Gastroesophageal sphincter (tissue), 4 donors: ENCODE data around the gene MTCH2. TPM values are rescaled to one million over a fixed set of nuclear protein-coding genes. Genes with fewer than 3 reads are reported as not detected.
A peak's percentile ranks its signal among the peaks of the same experiment; 100 is the strongest.

ENCODE experiments used
- ATAC-seq: fragments of 150-250 bp; one replicate; pipeline ENCODE4 v1.9.1; 2016; ENCODE audit warnings: mild to moderate bottlenecking, moderate library complexity
- H3K27ac ChIP-seq, 4 donors: fragments of 200-600 bp; sonication (generic) in 3 of 4; 1 replicate in 3 of 4; 2 replicates in 1 of 4; pipeline ENCODE4 v1.5.1; 2016 to 2019
- H3K27me3 ChIP-seq: fragments of 200-600 bp; sonication (generic); one replicate; pipeline ENCODE4 v1.5.1; 2019
- H3K36me3 ChIP-seq, 2 donors: fragments of 200-600 bp; sonication (generic); one replicate each; pipeline ENCODE4 v1.5.1; 2019; ENCODE audit warnings: control low read depth in 1 of 2
- H3K4me1 ChIP-seq, 3 donors: fragments of 200-600 bp; sonication (generic); 1 replicate in 2 of 3; 2 replicates in 1 of 3; pipeline ENCODE4 v1.5.1; 2016 to 2019; ENCODE audit warnings: control low read depth in 2 of 3
- H3K4me3 ChIP-seq, 2 donors: fragments of 200-600 bp; sonication (generic); one replicate each; pipeline ENCODE4 v1.5.1; 2019; ENCODE audit warnings: mild to moderate bottlenecking in 1 of 2, moderate library complexity in 1 of 2
- H3K9me3 ChIP-seq, 3 donors: fragments of 200-600 bp; sonication (generic); one replicate each; pipeline ENCODE4 v1.5.1; 2017 to 2019; ENCODE audit warnings: control low read depth in 2 of 3
- CTCF ChIP-seq, 4 experiments: fragments of 200-600 bp in 2 of 4; fragments of 450-650 bp in 2 of 4; sonication (generic) in 1 of 4; IDR thresholded peaks; one replicate each; pipeline ENCODE4 v1.5.1; 2017 to 2019; ENCODE audit warnings: antibody characterized with exemption in 4 of 4, mild to moderate bottlenecking in 2 of 4, moderate library complexity in 2 of 4
- EP300 ChIP-seq: sonication (generic); formaldehyde crosslinking; IDR thresholded peaks from one replicate; pipeline ENCODE4 v1.6.1; 2017; ENCODE audit warnings: antibody characterized with exemption, mild to moderate bottlenecking
- POLR2A ChIP-seq, 2 donors: fragments of 450-650 bp; IDR thresholded peaks; one replicate each; pipeline ENCODE4 v1.6.1; 2017; ENCODE audit warnings: antibody characterized with exemption in 2 of 2, mild to moderate bottlenecking in 2 of 2, moderate library complexity in 1 of 2
- POLR2AphosphoS5 ChIP-seq: sonication (generic); formaldehyde crosslinking; IDR thresholded peaks from one replicate; pipeline ENCODE4 v1.6.1; 2017; ENCODE audit warnings: antibody characterized with exemption
- WGBS, 2 donors: methylation state at CpG; one replicate each; pipeline ENCODE4 v1.1.5; 2018; ENCODE audit warnings: low coverage in 1 of 2; 5-methylcytosine and 5-hydroxymethylcytosine counted together
- small RNA-seq, 4 donors: library from RNA; depleted of rRNA; stranded (forward); fragments of <200 nt; gene quantifications; one replicate each; pipeline ENCODE3, GENCODE V24; 2016
- total RNA-seq, 4 donors: library from RNA; depleted of rRNA; stranded (reverse); fragments of >200 nt; gene quantifications; one replicate each; pipeline ENCODE4 v1.1.0, GENCODE V29; 2016

MTCH2 gene
- total RNA-seq, 4 donors from 2014 or later = 34.5 to 66.2 (median 40.0) TPM

- ATAC-seq = no peak
- no peaks in the 10 kb centered on the region for H3K27me3 ChIP-seq
- H3K4me1 ChIP-seq = peaks cover 0 to 29% (median 8%) of the 10 kb centered on the region in 3 donors
- H3K36me3 ChIP-seq = peaks cover 0 to 88% of the 10 kb centered on the region in 2 donors
- no peak overlapping the region for H3K27ac ChIP-seq
- H3K9me3 ChIP-seq = no peaks in the 10 kb centered on the region
- TF ChIP-seq CTCF (IDR thresholded peaks at IDR 0.05) (no peak), EP300 (no peak), POLR2A (IDR thresholded peaks at IDR 0.05) (no peak), POLR2AphosphoS5 (no peak)
- H3K4me3 ChIP-seq = no peak overlapping the region
- 43 to 69% methylated on average over 1 of the region's 1 CpG for WGBS, 2 donors
Measured at GRCh38 chr11:47571895-47572294, 70.5 kb downstream of the MTCH2 start.

GRCh38 chr11:47571357-47571729 is 71.0 kb downstream of the MTCH2 start:
- no peak for ATAC-seq
- Histone ChIP-seq H3K27me3 (no peaks in the 10 kb centered on the region), H3K36me3 (peaks cover 0 to 83% of the 10 kb centered on the region in 2 donors), H3K27ac (no peak overlapping the region), H3K4me3 (no peak overlapping the region), H3K4me1 (peaks cover 0 to 29% (median 11%) of the 10 kb centered on the region in 3 donors), H3K9me3 (no peaks in the 10 kb centered on the region)
- WGBS, 2 donors = 75 to 80% methylated on average over 1 to 4 of the region's 4 CpGs
- TF ChIP-seq EP300 = no peak
- TF ChIP-seq POLR2A (IDR thresholded peaks at IDR 0.05) = no peak
- no peak for TF ChIP-seq CTCF (IDR thresholded peaks at IDR 0.05)
- TF ChIP-seq POLR2AphosphoS5 = no peak

- TF ChIP-seq CTCF (IDR thresholded peaks at IDR 0.05) (no peak), POLR2AphosphoS5 (no peak), EP300 (no peak), POLR2A (IDR thresholded peaks at IDR 0.05) (no peak)
- WGBS, 2 donors = 73% methylated on average over 3 of the region's 3 CpGs; no CpG with 5 or more reads in 1 of the 2 donors
- ATAC-seq = peak; percentile 31
- Histone ChIP-seq H3K27me3 (no peaks in the 10 kb centered on the region), H3K4me3 (no peak overlapping the region), H3K9me3 (no peaks in the 10 kb centered on the region), H3K4me1 (peaks cover 0 to 33% (median 14%) of the 10 kb centered on the region in 3 donors), H3K27ac (no peak overlapping the region), H3K36me3 (peaks cover 0 to 78% of the 10 kb centered on the region in 2 donors)
Measured at GRCh38 chr11:47570651-47571356, 71.6 kb downstream of the MTCH2 start.

GRCh38 chr11:47569646-47570045 is 72.7 kb downstream of the MTCH2 start:
- no peak for ATAC-seq
- H3K9me3 ChIP-seq = no peaks in the 10 kb centered on the region

More at GRCh38 chr11:47569646-47570045, 72.7 kb downstream of the MTCH2 start:
- WGBS, 2 donors = 92 to 100% methylated on average over 2 to 3 of the region's 7 CpGs
- Histone ChIP-seq H3K27me3 (no peaks in the 10 kb centered on the region), H3K4me3 (no peak overlapping the region), H3K4me1 (peaks cover 0 to 39% (median 14%) of the 10 kb centered on the region in 3 donors), H3K36me3 (peaks cover 0 to 66% of the 10 kb centered on the region in 2 donors), H3K27ac (no peak overlapping the region)
- TF ChIP-seq POLR2AphosphoS5 = no peak
- TF ChIP-seq EP300 = no peak
- no peak for TF ChIP-seq POLR2A (IDR thresholded peaks at IDR 0.05)
- TF ChIP-seq CTCF (IDR thresholded peaks at IDR 0.05) = no peak

Small RNA genes lying within 50 kb of the gene (small RNA-seq; reads per million reads assigned to genes)
- gene RNU5E-10P = 0 reads per million in 4 donors

Other genes with a start within 250 kb of the MTCH2 start
- gene SLC39A13, start 234.0 kb downstream of the MTCH2 start, total RNA-seq = 100 to 1,000 TPM in 1 of 4 donors, 10 to 100 TPM in 3; 68.8 to 218 (median 78.9) TPM
- 100 to 1,000 TPM; 169 to 194 (median 179) TPM for gene PSMC3, start 216.1 kb downstream of the MTCH2 start, total RNA-seq
- under 1 TPM in 2 of 4 donors, not detected in 2; 0.23 to 0.27 TPM for gene RAPSN, start 193.4 kb downstream of the MTCH2 start, total RNA-seq
- 100 to 1,000 TPM in 3 of 4 donors, 10 to 100 TPM in 1; 82.2 to 146 (median 106) TPM for gene CELF1, start 89.4 kb downstream of the MTCH2 start, total RNA-seq
- gene PTPMT1, start 77.0 kb downstream of the MTCH2 start, total RNA-seq = 10 to 100 TPM; 70.0 to 95.7 (median 83.6) TPM
- gene KBTBD4, start 63.6 kb downstream of the MTCH2 start, total RNA-seq = 10 to 100 TPM; 23.3 to 36.1 (median 27.0) TPM
- gene NDUFS3, start 63.5 kb downstream of the MTCH2 start, total RNA-seq = 10 to 100 TPM; 38.7 to 75.6 (median 53.2) TPM
- 1 to 10 TPM in 1 of 4 donors, under 1 TPM in 3; 0.37 to 1.1 (median 0.68) TPM for gene FAM180B, start 55.9 kb downstream of the MTCH2 start, total RNA-seq
- gene C1QTNF4, start 48.1 kb downstream of the MTCH2 start, total RNA-seq = 1 to 10 TPM in 3 of 4 donors, under 1 TPM in 1; 0.47 to 5.1 (median 2.3) TPM
- 1 to 10 TPM in 2 of 4 donors, under 1 TPM in 1, not detected in 1; 0.81 to 2.3 (median 1.2) TPM for gene AGBL2, start 72.8 kb upstream of the MTCH2 start, total RNA-seq
- 100 to 1,000 TPM in 2 of 4 donors, 10 to 100 TPM in 2; 44.0 to 111 (median 85.9) TPM for gene FNBP4, start 124.8 kb upstream of the MTCH2 start, total RNA-seq
- gene NUP160, start 205.8 kb upstream of the MTCH2 start, total RNA-seq = 10 to 100 TPM; 15.7 to 34.2 (median 22.9) TPM